Muscle of leg (tissue), 11 donors: ENCODE results near the gene ECPAS. TPM values are rescaled to one million over a fixed set of nuclear protein-coding genes. Genes with fewer than 3 reads are reported as not detected.
A peak's percentile ranks its signal among the peaks of the same experiment; 100 is the strongest.

ENCODE experiments used
- DNase-seq: peaks from one replicate; pipeline ENCODE4 v3.0.0; 2013
- H3K27ac ChIP-seq: one replicate; pipeline ENCODE4 v1.5.1; 2013; ENCODE audit warnings: mild to moderate bottlenecking, low read length, control low read depth
- H3K27me3 ChIP-seq: one replicate; pipeline ENCODE4 v1.6.1; 2013; ENCODE audit warnings: low read length; ENCODE audit not compliant: control insufficient read depth, insufficient read depth
- H3K36me3 ChIP-seq: one replicate; pipeline ENCODE4 v1.6.1; 2013; ENCODE audit warnings: low read length; ENCODE audit not compliant: control insufficient read depth, insufficient read depth
- H3K4me1 ChIP-seq: one replicate; pipeline ENCODE4 v1.6.1; 2013; ENCODE audit warnings: low read length; ENCODE audit not compliant: control insufficient read depth, insufficient read depth
- H3K4me3 ChIP-seq: one replicate; pipeline ENCODE4 v1.5.1; 2013; ENCODE audit warnings: low read length, control low read depth
- H3K9me3 ChIP-seq: replicated peaks from 2 replicates; pipeline ENCODE4 v1.6.1; 2013; ENCODE audit warnings: low read depth, low read length; ENCODE audit not compliant: control insufficient read depth
- WGBS: methylation state at CpG from one replicate; pipeline ENCODE4 v1.1.5; 2013; ENCODE audit warnings: missing lambda C conversion rate; ENCODE audit not compliant: insufficient coverage; 5-methylcytosine and 5-hydroxymethylcytosine counted together
- polyA plus RNA-seq, 8 donors: library from polyadenylated mRNA; unstranded; fragments of 120-200 nt; gene quantifications; one replicate each; pipeline versions ENCODE4 v1.2.1 to v1.2.3, GENCODE V29; 2013; ENCODE audit warnings: inconsistent platforms in 1 of 8, low replicate concordance in 1 of 8; ENCODE audit not compliant: insufficient read length in 8 of 8, insufficient read depth in 1 of 8
- total RNA-seq: library from RNA; stranded (reverse); fragments of 120-200 nt; gene quantifications from one replicate; pipeline ENCODE4 v1.2.4, GENCODE V29; 2013

Gene ECPAS
- total and polyA plus RNA-seq, 9 donors: 89.0 to 138 (median 117) TPM

DNA sequence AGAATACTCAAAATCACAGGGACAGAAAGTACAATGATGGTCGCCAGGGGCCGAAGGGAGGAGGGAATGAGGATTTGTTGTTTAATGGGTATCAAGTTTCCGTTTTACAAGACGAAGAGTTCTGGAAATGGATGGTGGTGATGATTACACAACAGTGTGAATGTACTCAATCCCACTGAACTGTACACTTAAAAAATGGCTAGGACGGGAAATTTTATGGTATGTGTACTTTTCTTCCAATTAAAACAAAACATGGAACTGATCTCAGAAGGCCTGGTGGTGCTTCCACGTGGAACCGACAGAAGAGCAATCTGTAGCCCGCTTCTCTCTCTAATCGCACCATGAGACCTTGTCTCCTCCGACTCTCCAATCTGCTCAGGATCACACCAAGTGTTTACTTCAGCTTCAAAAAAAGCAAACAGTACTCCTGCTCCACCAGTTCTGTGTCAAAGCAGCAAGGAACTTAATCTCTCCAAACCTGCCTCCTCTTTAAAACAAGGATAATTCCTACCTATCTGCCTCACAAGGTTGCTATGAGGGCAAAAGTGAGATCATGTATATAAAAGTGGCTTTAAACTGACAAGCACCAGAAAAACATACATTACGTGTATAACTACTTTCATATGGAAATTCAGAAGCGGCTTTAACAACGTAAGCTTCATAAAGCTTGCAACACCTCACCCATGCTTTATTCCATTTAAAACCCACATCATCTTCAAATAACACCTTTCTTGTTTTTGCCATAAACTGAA, 2.1 kb downstream of the ECPAS start:
- no peaks in the 10 kb centered on the region for H3K27me3 ChIP-seq
- no peaks in the 10 kb centered on the region for H3K9me3 ChIP-seq
- no peaks in the 10 kb centered on the region for H3K36me3 ChIP-seq
- WGBS: 45% methylated on average over 5 of the region's 13 CpGs
- peak; percentile 22 for DNase-seq
- H3K4me3 ChIP-seq: peak overlapping the region; percentile 93
- peak overlapping the region; percentile 98 for H3K27ac ChIP-seq
- H3K4me1 ChIP-seq: peaks cover 7% of the 10 kb centered on the region

DNA sequence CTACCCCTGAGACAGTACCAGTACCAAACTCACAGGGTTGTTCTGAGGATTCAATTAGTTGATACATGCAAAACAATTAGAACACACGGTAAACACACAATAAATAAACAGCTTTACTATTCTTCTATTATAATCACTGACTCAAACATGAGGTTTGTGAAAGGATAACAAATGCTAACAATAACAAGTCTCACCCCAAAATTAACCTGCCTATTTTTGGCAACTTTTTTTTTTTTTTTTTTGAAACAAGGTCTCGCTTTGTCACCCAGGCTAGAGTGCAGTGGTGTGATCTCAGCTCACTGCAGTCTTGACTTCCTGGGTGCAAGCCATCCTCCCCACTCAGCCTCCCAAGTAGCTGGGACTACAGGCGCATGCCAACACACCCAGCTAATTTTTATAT, 6.5 kb downstream of the ECPAS start:
- no peaks in the 10 kb centered on the region for H3K27me3 ChIP-seq
- no peak for DNase-seq

DNA sequence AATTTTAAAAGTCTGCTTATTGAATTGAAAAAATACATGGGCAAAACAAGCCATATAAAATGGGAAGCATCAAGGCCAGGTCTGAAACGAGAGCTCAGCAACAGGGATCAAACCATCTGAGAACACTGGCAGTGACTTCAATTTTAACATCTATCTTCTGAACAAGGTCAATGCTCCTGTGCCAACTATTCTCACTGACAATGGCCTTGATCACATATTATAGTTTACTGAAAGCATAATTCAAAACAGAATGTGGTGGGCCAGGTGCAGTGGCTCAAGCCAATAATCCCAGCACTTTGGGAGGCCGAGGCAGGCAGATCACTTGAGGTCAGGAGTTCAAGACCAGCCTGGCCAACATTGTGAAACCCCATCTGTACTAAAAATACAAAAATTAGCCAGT, 9.0 kb downstream of the ECPAS start:
- H3K9me3 ChIP-seq: no peaks in the 10 kb centered on the region
- no peaks in the 10 kb centered on the region for H3K4me1 ChIP-seq
- no peak overlapping the region for H3K27ac ChIP-seq
- H3K36me3 ChIP-seq: no peaks in the 10 kb centered on the region
- no peak overlapping the region for H3K4me3 ChIP-seq
- WGBS: 67% methylated on average over 1 of the region's 2 CpGs
- no peaks in the 10 kb centered on the region for H3K27me3 ChIP-seq
- DNase-seq: no peak

More for the DNA sequence above, 6.5 kb downstream of the ECPAS start:
- Histone ChIP-seq H3K36me3 (no peaks in the 10 kb centered on the region), H3K27ac (no peak overlapping the region), H3K4me3 (no peak overlapping the region), H3K9me3 (no peaks in the 10 kb centered on the region), H3K4me1 (peaks cover 7% of the 10 kb centered on the region)
- WGBS: no CpG with 5 or more reads among the region's 3 CpGs

DNA sequence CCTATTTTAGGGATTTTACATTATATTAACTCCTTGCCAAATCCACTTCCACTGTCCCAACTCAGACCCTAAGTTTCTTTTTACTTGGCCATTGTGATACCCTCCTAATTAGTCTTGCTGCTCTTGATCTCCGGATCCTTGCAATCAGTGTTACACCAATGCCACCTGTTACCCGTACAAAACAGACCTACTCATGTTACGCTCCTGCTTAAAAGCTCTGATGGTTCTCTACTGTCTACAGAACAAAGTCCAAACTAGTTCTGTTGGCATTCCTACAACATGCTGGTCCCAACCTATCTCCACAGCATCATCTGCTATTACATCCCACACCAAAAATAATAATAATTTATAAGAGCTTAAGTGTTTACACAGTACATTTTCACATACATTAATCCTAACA, 9.8 kb downstream of the ECPAS start:
- WGBS: 76% methylated on average over 3 of the region's 3 CpGs
- Histone ChIP-seq H3K36me3 (no peaks in the 10 kb centered on the region), H3K27me3 (no peaks in the 10 kb centered on the region), H3K4me3 (no peak overlapping the region), H3K9me3 (no peaks in the 10 kb centered on the region), H3K27ac (no peak overlapping the region), H3K4me1 (no peaks in the 10 kb centered on the region)
- peak; percentile 19 for DNase-seq

DNA sequence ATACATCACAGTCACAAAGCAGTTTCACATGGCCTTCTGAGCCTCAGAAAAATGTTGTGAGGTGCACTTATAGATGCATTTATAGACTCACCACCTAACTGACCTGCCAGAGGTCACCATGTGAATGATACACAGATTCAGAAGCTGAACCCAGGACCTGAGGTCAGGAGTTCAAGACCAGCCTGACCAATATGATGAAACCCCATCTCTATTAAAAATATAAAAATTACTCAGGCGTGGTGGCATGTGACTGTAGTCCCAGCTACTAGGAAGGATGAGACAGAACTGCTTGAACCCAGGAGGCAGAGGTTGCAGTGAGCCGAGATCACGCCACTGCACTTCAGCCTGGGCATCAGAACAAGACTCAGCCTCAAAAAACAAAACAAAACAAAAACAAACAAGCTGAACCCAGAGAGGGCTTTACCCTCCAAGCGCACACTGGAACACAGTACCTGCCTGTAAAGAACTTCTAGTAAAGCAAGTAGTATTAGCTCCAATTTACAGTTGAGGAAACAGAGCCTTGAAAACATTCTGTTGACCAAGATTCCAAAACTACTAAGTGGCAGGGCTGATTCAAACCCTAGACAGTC, 16.3 kb downstream of the ECPAS start:
- WGBS: no CpG with 5 or more reads among the region's 4 CpGs
- DNase-seq: no peak
- H3K4me3 ChIP-seq: no peak overlapping the region
- H3K27me3 ChIP-seq: no peaks in the 10 kb centered on the region
- H3K4me1 ChIP-seq: no peaks in the 10 kb centered on the region
- no peaks in the 10 kb centered on the region for H3K36me3 ChIP-seq
- H3K27ac ChIP-seq: no peak overlapping the region
- H3K9me3 ChIP-seq: no peaks in the 10 kb centered on the region

DNA sequence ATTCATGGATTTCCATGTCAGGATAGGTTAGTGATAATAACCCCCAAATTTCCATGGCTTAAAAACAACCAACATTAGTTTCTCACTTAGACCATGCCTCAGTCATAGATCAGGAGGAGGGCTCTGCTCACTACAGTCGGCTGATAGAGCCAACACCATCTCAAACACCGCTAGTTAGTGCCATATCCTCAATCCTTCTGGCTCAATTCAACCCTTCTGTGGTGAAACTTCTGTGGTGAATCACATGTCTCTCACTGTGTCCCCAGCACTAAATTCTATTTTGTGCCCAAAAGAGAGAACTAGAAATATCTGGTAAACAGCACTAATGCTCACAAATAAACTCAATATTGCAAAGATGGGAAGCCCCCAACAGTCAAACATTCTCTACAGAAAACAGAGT, 21.1 kb downstream of the ECPAS start:
- no peak for DNase-seq
- Histone ChIP-seq H3K27ac (no peak overlapping the region), H3K36me3 (no peaks in the 10 kb centered on the region), H3K27me3 (no peaks in the 10 kb centered on the region), H3K4me3 (no peak overlapping the region), H3K9me3 (peaks cover 7% of the 10 kb centered on the region), H3K4me1 (no peaks in the 10 kb centered on the region)
- 100% methylated on average over 2 of the region's 2 CpGs for WGBS

DNA sequence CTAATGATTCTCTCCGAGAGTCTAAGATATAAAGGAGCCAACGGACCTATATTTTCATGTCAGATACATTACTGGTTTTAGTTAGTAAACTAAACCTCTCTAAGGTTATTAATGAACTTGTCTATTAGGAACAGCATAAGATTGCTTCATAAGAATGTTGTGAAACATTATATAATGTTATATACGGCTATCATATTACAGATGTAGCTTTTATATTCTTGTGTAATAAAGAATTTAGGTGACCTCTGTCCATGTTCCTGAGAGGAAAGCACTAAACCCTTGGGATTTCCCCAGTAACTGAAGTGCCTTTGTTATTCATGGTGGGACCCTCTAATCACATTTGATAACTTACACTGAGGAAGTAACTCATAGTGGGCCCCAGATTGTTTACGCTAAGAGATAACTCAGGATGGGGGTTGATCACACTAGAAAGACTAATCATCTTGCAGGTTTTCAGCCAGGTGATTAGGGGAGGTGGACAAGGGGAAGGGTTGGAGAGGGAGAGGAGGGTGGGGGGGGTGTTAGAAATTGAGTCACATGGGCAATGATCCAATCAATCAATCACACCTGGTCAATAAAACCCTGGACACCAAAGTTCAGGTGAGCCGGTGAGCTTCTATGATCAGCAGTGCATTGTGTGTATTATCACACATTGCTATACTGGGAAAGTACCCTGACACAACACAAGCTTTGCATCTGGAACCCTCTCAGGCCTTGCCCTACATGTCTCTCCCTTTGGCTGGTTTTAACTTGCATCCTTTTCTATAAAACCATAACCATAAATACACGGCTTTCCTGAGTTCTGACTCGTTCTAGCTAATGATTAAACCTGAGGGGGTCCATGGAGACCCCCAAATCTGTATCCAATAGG, 25.8 kb downstream of the ECPAS start:
- Histone ChIP-seq H3K27ac (no peak overlapping the region), H3K4me1 (peaks cover 2% of the 10 kb centered on the region), H3K27me3 (no peaks in the 10 kb centered on the region), H3K9me3 (peaks cover 7% of the 10 kb centered on the region), H3K4me3 (no peak overlapping the region), H3K36me3 (no peaks in the 10 kb centered on the region)
- no peak for DNase-seq
- WGBS: 83% methylated on average over 1 of the region's 7 CpGs

DNA sequence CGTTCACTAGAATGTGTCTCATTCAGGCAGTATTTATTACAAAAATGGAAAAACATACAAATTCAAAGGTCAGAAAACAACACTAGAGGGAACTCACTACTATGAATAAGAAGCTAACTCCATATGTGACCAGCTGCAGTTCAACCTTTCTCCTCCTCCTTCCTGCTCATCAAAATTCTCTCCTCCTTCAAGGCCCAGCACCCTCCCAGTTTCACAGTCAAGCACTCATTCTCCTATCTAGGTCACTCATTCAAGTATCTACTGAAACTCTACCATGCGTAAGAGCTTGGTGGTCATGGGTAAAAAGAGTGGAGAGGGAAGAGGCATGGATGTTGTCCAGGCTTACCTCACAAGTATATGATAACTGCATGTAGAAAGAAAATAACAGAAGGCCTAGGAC, 27.7 kb downstream of the ECPAS start:
- Histone ChIP-seq H3K4me1 (peaks cover 2% of the 10 kb centered on the region), H3K9me3 (peaks cover 1% of the 10 kb centered on the region), H3K4me3 (no peak overlapping the region), H3K27ac (no peak overlapping the region), H3K27me3 (no peaks in the 10 kb centered on the region), H3K36me3 (no peaks in the 10 kb centered on the region)
- DNase-seq: peak; percentile 9
- no CpG with 5 or more reads among the region's 2 CpGs for WGBS

DNA sequence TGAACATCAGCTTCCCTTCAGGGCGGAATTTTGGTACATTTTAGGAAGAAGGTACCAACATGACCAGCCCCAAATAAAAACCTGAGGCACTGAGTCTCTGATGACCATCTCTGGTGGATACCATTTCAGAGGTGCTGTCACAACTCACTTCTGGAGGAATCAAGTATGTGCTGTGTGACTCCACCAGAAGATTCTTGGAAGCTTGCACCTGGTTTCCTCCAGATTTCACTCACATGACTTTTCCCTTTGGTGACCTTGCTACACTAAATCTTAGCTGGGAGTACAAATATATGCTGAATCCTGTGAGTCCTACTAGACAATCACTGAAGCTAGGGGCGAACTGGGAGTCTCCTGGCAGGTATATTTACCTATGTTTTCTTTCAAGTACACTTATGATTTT, 28.5 kb downstream of the ECPAS start:
- Histone ChIP-seq H3K4me1 (peaks cover 2% of the 10 kb centered on the region), H3K4me3 (no peak overlapping the region), H3K27ac (no peak overlapping the region), H3K27me3 (no peaks in the 10 kb centered on the region), H3K36me3 (no peaks in the 10 kb centered on the region), H3K9me3 (no peaks in the 10 kb centered on the region)
- WGBS: 50% methylated on average over 1 of the region's 2 CpGs
- DNase-seq: no peak

DNA sequence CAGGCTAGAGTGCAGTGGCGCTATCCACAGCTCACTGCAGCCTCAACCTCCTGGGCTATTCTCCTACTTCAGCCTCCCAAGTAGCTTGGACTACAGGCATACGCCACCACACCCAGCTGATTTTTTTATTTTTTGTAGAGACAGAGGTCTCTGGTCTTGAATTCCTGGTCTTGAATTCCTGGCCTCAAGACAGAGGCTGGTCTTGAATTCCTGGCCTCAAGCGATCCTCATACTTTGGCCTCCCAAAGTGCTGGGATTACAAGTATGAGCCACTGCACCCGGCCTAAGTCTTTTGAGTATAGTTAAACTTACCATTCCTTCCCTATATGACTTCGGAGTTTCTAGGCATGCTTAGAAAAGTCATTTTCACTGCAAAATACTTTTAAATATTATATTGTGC, 29.4 kb downstream of the ECPAS start:
- Histone ChIP-seq H3K36me3 (no peaks in the 10 kb centered on the region), H3K27ac (no peak overlapping the region), H3K4me1 (peaks cover 3% of the 10 kb centered on the region), H3K4me3 (no peak overlapping the region), H3K27me3 (no peaks in the 10 kb centered on the region), H3K9me3 (no peaks in the 10 kb centered on the region)
- WGBS: no CpG with 5 or more reads among the region's 5 CpGs
- no peak for DNase-seq
